NCI-H1436 treated with DMSO at 0.1 percent for 48 hours (cell line): ENCODE data around the gene MYG1.
A peak's percentile ranks its signal among the peaks of the same experiment; 100 is the strongest.

Experiments used
- DNase-seq: peaks from one replicate; lab custom pipeline; 2025; lab: John Stamatoyannopoulos, UW

The MYG1 gene

GRCh38 chr12:53299454-53300180, at the start of gene MYG1:
Gene MYG1, plus strand, starts transcription at chr12:53299695. Its CDS starts 43 bp downstream, at chr12:53299738.
- DNase-seq = peak; percentile 20

GRCh38 chr12:53251477-53252348, 47.8 kb upstream of the MYG1 start:
- no peak for DNase-seq

- DNase-seq = no peak
These were observed 47.1 kb upstream of the MYG1 start for GRCh38 chr12:53252349-53252916.

GRCh38 chr12:53253298-53253697, 46.2 kb upstream of the MYG1 start:
- no peak for DNase-seq

- DNase-seq = no peak
These were observed 44.5 kb upstream of the MYG1 start for GRCh38 chr12:53254816-53255545.

GRCh38 chr12:53255996-53256395, 43.5 kb upstream of the MYG1 start:
- no peak for DNase-seq

GRCh38 chr12:53258541-53259539, 40.7 kb upstream of the MYG1 start:
- no peak for DNase-seq

GRCh38 chr12:53259891-53260290, 39.6 kb upstream of the MYG1 start:
- no peak for DNase-seq

- no peak for DNase-seq
These were observed 33.7 kb upstream of the MYG1 start for GRCh38 chr12:53265783-53266182.

- no peak for DNase-seq
These were observed 32.0 kb upstream of the MYG1 start for GRCh38 chr12:53267306-53267998.

- DNase-seq = no peak
These were observed 31.4 kb upstream of the MYG1 start, which contains the start of gene ESPL1 for GRCh38 chr12:53267999-53268629. Gene ESPL1, plus strand, starts transcription at chr12:53268299. Its CDS starts 468 bp downstream, at chr12:53268767.

GRCh38 chr12:53268630-53269562, 30.6 kb upstream of the MYG1 start:
- DNase-seq = no peak

GRCh38 chr12:53274445-53274844, 25.1 kb upstream of the MYG1 start:
- DNase-seq = no peak

GRCh38 chr12:53276511-53276910, 23.0 kb upstream of the MYG1 start:
- DNase-seq = no peak

GRCh38 chr12:53277981-53278380, 21.5 kb upstream of the MYG1 start:
- no peak for DNase-seq

GRCh38 chr12:53279283-53279869, 20.1 kb upstream of the MYG1 start:
- DNase-seq = no peak

GRCh38 chr12:53279888-53280498, 19.5 kb upstream of the MYG1 start:
- DNase-seq = no peak

GRCh38 chr12:53286448-53286847, 13.0 kb upstream of the MYG1 start:
- no peak for DNase-seq
